HG03354 (cell line): ENCODE data around the gene NEGR1.

Source experiments
- ATAC-seq: cut with Tn5 transposase; IDR thresholded peaks from one replicate; pipeline ENCODE4 v1.9.1; 2021; ENCODE audit warnings: mild to moderate bottlenecking; ENCODE audit not compliant: unreplicated experiment, poor library complexity, severe bottlenecking

NEGR1 gene

GRCh38 chr1:71823708-71824305 lies 458.5 kb downstream of the NEGR1 start:
- no peak for ATAC-seq

GRCh38 chr1:71817028-71817427 lies 465.3 kb downstream of the NEGR1 start:
- no peak for ATAC-seq

- no peak for ATAC-seq
Observed at GRCh38 chr1:71809085-71809484, 473.3 kb downstream of the NEGR1 start.

- ATAC-seq: no peak
Observed at GRCh38 chr1:71804140-71804539, 478.2 kb downstream of the NEGR1 start.

- no peak for ATAC-seq
Observed at GRCh38 chr1:71796006-71796405, 486.3 kb downstream of the NEGR1 start.

- no peak for ATAC-seq
Observed at GRCh38 chr1:71792264-71792663, 490.1 kb downstream of the NEGR1 start.

- ATAC-seq: no peak
Observed at GRCh38 chr1:71788113-71788512, 494.2 kb downstream of the NEGR1 start.

- ATAC-seq: no peak
Observed at GRCh38 chr1:71787699-71788098, 494.6 kb downstream of the NEGR1 start.

GRCh38 chr1:71786218-71786617 lies 496.1 kb downstream of the NEGR1 start:
- no peak for ATAC-seq

GRCh38 chr1:71785450-71785849 lies 496.9 kb downstream of the NEGR1 start:
- no peak for ATAC-seq

- no peak for ATAC-seq
Observed at GRCh38 chr1:71785000-71785399, 497.3 kb downstream of the NEGR1 start.

GRCh38 chr1:71784241-71784640 lies 498.1 kb downstream of the NEGR1 start:
- no peak for ATAC-seq

GRCh38 chr1:71783071-71783470 lies 499.3 kb downstream of the NEGR1 start:
- ATAC-seq: no peak

- ATAC-seq: no peak
Observed at GRCh38 chr1:71781450-71781849, 500.9 kb downstream of the NEGR1 start.

- ATAC-seq: peak; percentile 81
Observed at GRCh38 chr1:71780681-71781080, 501.7 kb downstream of the NEGR1 start.

GRCh38 chr1:71778940-71779339 lies 503.4 kb downstream of the NEGR1 start:
- no peak for ATAC-seq

- ATAC-seq: no peak
Observed at GRCh38 chr1:71777094-71777493, 505.2 kb downstream of the NEGR1 start.

- no peak for ATAC-seq
Observed at GRCh38 chr1:71774705-71775104, 507.6 kb downstream of the NEGR1 start.

- no peak for ATAC-seq
Observed at GRCh38 chr1:71770121-71770520, 512.2 kb downstream of the NEGR1 start.

GRCh38 chr1:71766748-71767147 lies 515.6 kb downstream of the NEGR1 start:
- ATAC-seq: no peak

- no peak for ATAC-seq
Observed at GRCh38 chr1:71762514-71763255, 519.7 kb downstream of the NEGR1 start.

- no peak for ATAC-seq
Observed at GRCh38 chr1:71755441-71755840, 526.9 kb downstream of the NEGR1 start.
